ENCODE results near the gene GALNT18. TPM values are rescaled to one million over a fixed set of nuclear protein-coding genes. Genes with fewer than 3 reads are reported as not detected.

The GALNT18 gene
- total RNA-seq, 4 donors from 2014 or later, result 3.5 to 31.4 (median 11.1) TPM

- Histone ChIP-seq H3K27ac (no peak overlapping the region), H3K9me3 (no peaks in the 10 kb centered on the region), H3K27me3 (no peaks in the 10 kb centered on the region), H3K4me1 (no peaks in the 10 kb centered on the region), H3K36me3 (no peaks in the 10 kb centered on the region), H3K4me3 (no peak overlapping the region)
- DNase-seq, result no peak
- TF ChIP-seq POLR2A (IDR thresholded peaks at IDR 0.05), result no peak
- TF ChIP-seq, protein P1, sequence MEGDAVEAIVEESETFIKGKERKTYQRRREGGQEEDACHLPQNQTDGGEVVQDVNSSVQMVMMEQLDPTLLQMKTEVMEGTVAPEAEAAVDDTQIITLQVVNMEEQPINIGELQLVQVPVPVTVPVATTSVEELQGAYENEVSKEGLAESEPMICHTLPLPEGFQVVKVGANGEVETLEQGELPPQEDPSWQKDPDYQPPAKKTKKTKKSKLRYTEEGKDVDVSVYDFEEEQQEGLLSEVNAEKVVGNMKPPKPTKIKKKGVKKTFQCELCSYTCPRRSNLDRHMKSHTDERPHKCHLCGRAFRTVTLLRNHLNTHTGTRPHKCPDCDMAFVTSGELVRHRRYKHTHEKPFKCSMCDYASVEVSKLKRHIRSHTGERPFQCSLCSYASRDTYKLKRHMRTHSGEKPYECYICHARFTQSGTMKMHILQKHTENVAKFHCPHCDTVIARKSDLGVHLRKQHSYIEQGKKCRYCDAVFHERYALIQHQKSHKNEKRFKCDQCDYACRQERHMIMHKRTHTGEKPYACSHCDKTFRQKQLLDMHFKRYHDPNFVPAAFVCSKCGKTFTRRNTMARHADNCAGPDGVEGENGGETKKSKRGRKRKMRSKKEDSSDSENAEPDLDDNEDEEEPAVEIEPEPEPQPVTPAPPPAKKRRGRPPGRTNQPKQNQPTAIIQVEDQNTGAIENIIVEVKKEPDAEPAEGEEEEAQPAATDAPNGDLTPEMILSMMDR (IDR thresholded peaks at IDR 0.05), result no peak
Observed at GRCh38 chr11:11272254-11272653, 349.6 kb downstream of the GALNT18 start.

- no peaks in the 10 kb centered on the region for H3K27me3 ChIP-seq
- no peaks in the 10 kb centered on the region for H3K36me3 ChIP-seq
- TF ChIP-seq, protein P1 (IDR thresholded peaks at IDR 0.05), result no peak
- no peak for TF ChIP-seq POLR2A (IDR thresholded peaks at IDR 0.05)
- H3K27ac ChIP-seq, result no peak overlapping the region
- no peak overlapping the region for H3K4me3 ChIP-seq
- no peaks in the 10 kb centered on the region for H3K4me1 ChIP-seq
- no peak for DNase-seq
- H3K9me3 ChIP-seq, result no peaks in the 10 kb centered on the region
Observed at GRCh38 chr11:11270236-11270775, 351.5 kb downstream of the GALNT18 start.

GRCh38 chr11:11268706-11269105, 353.1 kb downstream of the GALNT18 start:
- no peaks in the 10 kb centered on the region for H3K36me3 ChIP-seq
- H3K9me3 ChIP-seq, result no peaks in the 10 kb centered on the region
- no peaks in the 10 kb centered on the region for H3K4me1 ChIP-seq
- H3K4me3 ChIP-seq, result no peak overlapping the region
- TF ChIP-seq, protein P1 (IDR thresholded peaks at IDR 0.05), result no peak
- TF ChIP-seq POLR2A (IDR thresholded peaks at IDR 0.05), result no peak
- DNase-seq, result no peak
- no peaks in the 10 kb centered on the region for H3K27me3 ChIP-seq
- H3K27ac ChIP-seq, result no peak overlapping the region

DNA sequence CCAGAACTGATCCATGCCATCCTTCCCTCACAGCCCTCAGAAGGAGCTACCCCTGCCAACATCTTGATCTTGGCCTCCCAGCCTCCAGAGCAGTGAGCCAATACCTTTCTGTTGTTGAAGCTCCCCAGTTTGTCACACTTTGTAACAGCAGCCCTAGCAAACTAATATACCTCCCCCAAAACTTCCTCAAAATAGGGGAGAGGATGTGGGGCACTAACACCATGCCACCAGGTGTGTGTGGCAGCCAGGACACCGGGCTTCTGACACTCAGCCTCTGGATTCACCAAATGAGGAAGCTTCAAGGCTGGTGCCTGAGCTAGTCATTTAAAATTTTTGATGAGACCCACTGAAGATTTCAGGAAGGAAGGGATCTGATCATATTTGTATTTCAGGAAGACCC, 353.7 kb downstream of the GALNT18 start:
- no peak for DNase-seq
- TF ChIP-seq, protein P1 (IDR thresholded peaks at IDR 0.05), result no peak
- TF ChIP-seq POLR2A (IDR thresholded peaks at IDR 0.05), result no peak
- Histone ChIP-seq H3K27ac (no peak overlapping the region), H3K27me3 (no peaks in the 10 kb centered on the region), H3K9me3 (no peaks in the 10 kb centered on the region), H3K4me1 (no peaks in the 10 kb centered on the region), H3K4me3 (no peak overlapping the region), H3K36me3 (no peaks in the 10 kb centered on the region)

DNA sequence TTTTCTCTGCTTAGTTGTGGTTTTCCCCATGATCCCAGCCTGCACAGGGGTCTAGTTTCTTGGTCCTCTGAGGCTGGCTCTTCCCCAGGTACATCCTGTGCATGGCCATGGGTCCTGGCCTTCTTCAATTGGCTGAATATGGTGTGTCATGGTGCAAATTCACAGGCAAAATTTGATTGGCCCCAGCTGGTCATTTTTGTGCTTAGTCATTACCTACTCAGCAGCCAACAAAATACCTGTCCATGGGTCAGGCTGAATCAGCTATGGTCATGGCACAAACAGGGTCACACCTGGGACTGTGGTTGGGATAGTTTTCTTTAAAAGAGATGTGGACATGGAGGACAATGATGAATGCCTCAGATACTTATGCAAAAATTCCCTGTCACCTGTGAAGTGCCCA, 354.5 kb downstream of the GALNT18 start:
- H3K9me3 ChIP-seq, result no peaks in the 10 kb centered on the region
- DNase-seq, result no peak
- TF ChIP-seq, protein P1 (IDR thresholded peaks at IDR 0.05), result no peak
- TF ChIP-seq POLR2A (IDR thresholded peaks at IDR 0.05), result no peak
- H3K4me3 ChIP-seq, result no peak overlapping the region
- no peaks in the 10 kb centered on the region for H3K36me3 ChIP-seq
- no peaks in the 10 kb centered on the region for H3K27me3 ChIP-seq
- no peak overlapping the region for H3K27ac ChIP-seq
- H3K4me1 ChIP-seq, result no peaks in the 10 kb centered on the region
